GOT3 (cell line): ENCODE data around the gene SLC10A1.
A peak's percentile ranks its signal among the peaks of the same experiment; 100 is the strongest.
"Not testable (repeated sequence)": the region's sequence is repeated elsewhere in the genome, so short reads cannot be mapped to it uniquely, and the experiment has no call there.

ENCODE experiments used
- DNase-seq: peaks from one replicate; lab custom pipeline; 2025; ENCODE audit warnings: mixed read lengths; lab: John Stamatoyannopoulos, UW

The SLC10A1 gene

DNA sequence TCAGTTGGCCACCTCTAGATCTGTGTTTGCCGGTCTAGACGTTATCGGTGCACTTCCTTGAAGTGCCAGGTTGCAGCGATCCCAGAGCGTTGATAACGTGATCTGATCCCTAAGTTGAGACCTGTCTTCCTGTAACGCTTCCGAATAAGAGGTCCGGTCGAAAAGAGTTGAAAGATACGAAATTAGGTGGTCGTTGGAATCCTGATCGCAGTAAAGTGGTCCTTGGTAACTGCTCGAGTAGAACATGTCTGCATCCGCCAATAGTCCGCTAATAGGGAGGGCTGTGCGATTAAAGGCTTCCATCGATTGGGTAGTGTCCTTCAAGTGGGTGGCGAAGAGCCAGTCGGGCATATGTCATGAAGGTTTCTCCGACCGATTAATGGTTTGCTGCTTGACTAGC, 27.4 kb downstream of the SLC10A1 start:
- no peak for DNase-seq

DNA sequence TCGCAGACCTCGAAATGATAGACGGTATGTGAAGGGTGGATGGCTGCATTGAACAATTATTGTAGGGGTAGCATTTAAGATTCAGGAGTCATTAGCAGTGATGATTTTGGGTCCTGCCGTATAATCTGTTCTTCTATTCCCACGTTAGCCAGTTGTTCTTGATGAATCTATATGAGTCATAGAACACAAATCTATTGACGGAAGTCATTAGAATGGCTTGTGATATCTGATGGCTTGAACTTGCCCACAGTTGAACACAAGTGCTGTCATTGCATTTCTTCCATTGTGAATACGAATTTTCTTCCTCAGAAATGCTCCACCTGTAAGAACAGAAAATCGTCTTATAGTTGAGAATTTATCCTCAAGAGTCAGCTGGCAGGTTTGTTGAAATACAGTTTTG, 28.2 kb downstream of the SLC10A1 start:
- no peak for DNase-seq

- DNase-seq: peak; percentile 42
Observed at GRCh38 chr14:69767369-69767999, 29.6 kb downstream of the SLC10A1 start.

- DNase-seq: peak; percentile 74
Observed at GRCh38 chr14:69766984-69767368, 30.1 kb downstream of the SLC10A1 start, which contains the start of gene SRSF5. SRSF5 (plus strand) TSS chr14:69767142; CDS start chr14:69768157, 1,015 bp downstream.

- DNase-seq: no peak
Observed at GRCh38 chr14:69763761-69764510, 33.1 kb downstream of the SLC10A1 start.

DNA sequence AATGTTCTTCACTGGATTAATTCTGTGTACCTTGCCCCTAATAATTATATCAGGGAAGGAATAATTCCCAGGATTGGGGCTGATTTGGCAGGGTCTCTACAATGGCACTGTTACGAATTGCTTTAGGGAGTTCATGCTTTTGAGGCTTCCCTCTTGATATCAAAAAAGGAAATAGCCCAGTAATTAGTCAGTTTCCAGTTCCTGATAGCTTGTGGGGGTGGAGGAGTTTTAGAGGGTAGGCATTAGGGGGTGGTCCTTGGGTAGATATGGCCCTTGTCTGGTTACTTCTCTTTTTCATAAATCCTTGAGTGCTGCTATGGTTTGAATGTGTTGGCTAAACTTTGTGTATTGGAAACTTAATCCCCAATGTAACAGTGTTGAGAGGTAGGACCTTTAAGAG, 36.2 kb downstream of the SLC10A1 start:
- no peak for DNase-seq

- no peak for DNase-seq
Observed at GRCh38 chr14:69756298-69756697, 40.7 kb downstream of the SLC10A1 start.

DNA sequence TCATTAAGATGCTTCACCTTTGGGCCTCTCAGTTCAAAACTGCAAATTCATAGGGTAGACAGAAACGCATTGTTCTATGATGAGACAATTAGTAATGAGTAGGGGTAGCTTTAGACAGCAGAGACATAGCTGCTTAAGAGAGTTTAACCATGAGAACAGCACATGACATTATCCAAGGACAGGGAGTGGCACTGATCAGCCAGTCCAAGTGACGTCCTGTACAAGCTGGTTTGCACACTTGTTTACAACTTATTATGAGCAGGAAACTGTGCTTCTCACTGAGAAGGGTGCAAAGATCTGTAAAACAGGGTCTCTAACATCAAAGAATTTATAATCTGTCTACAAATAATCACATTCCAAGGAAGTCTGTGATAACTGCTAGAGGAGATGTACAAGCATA, 41.3 kb downstream of the SLC10A1 start:
- no peak for DNase-seq

GRCh38 chr14:69755296-69755695, 41.7 kb downstream of the SLC10A1 start:
- no peak for DNase-seq

- DNase-seq: no peak
Observed at GRCh38 chr14:69754487-69754886, 42.6 kb downstream of the SLC10A1 start.

DNA sequence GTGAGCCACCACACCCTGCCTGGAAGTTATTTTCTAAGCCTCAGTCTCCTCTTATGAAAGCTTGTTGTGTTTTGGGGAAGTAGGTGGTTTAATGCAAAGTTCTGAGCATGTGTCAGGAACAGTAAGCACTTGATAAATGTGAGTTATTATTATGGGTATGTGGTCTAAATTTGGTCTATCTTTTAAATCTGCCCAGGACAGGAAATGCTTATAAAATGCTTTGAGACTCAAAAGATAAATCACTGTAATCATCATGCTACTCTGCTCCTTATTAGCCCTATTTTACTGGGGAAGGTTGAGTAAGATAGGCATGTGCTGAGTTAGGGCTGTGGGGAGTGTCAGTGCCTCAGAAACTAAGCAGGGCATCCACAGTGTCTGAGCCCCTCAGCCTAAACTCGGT, 43.2 kb downstream of the SLC10A1 start:
- no peak for DNase-seq

- DNase-seq: no peak
Observed at GRCh38 chr14:69752773-69753172, 44.3 kb downstream of the SLC10A1 start.

DNA sequence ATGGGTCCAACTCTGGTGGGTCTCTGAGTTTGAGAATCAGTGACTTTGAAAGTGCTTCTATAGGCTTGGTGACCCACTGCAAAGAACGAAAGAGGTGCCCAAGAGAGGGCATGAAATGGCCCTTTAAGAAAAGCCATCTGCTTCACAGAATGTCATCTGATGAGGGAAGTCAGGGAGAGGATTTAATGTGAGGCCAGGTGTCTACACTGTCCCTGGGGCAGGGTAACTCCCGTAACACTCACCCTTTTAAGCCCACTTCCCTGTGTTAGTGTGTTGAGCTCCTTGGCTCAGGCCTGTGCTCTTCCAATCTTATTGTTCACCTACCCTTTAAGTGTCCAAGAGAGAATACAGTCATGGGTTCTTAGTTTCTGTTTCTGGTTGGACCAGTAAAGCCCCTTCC, 46.5 kb downstream of the SLC10A1 start:
- no peak for DNase-seq

DNA sequence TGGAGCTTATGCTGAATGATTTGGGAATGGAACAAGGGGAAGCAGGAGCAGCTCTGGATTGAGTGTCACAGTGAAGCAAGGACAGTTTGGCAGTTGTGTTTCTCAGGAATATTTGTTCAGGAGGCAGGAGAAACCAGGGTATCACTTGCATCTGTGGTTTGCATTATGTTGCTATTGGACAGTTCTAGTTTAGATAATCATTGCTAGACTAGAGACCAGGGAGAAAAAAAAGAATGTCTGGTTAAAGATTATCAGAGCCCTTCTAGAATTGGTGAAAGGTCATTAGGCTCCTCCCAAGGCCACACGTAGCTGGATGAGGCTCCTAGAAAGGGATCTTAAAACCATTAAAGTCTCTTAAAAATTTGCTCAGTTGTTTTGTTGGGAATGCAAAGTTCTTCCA, 47.1 kb downstream of the SLC10A1 start:
- no peak for DNase-seq

GRCh38 chr14:69741055-69741454, 56.0 kb downstream of the SLC10A1 start:
- DNase-seq: no peak

DNA sequence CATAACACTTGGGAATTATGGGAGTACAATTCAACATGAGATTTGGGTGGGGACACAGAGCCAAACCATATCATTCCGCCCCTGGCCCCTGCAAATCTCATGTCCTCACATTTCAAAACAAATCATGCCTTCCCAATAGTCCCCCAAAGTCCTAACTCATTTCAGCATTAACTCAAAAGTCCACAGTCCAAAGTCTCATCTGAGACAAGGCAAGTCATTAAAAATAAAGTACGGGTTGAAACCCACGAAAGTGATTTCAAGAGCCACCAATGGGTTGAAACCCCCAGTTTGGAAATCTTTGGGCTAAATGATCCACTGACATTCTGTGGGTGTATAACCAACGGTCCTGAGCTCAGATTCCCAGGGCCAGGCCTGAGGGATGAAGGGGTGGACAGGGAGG, 60.6 kb downstream of the SLC10A1 start:
- not testable (repeated sequence) for DNase-seq

DNA sequence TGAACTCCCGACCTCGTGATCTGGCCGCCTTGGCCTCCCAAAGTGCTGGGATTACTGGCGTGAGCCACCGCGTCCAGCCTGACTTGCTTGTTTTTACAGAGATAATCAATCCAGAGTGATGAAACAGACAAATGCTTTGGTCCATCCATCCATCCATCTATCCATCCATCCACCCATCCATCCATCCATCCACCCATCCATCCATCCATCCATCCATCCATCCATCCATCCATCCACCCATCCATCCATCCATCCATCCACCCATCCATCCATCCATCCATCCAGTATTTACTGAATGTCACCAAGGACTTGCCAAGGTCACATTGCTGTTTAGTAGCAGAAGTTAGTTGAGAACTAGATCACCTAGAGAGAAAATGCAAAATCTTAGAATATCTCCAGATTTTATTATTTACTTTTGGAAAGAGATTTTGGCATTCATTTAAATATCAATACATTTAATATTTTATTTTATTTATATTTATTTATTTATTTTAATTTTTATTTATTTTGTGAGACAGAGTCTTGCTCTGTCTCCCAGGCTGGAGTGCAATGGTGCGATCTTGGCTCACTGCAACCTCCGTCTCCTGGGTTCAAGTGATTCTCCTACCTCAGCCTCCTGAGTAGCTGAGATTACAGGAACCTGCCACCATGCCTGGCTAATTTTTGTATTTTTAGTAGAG, 65.0 kb downstream of the SLC10A1 start:
- not testable (repeated sequence) for DNase-seq

GRCh38 chr14:69727860-69728259, 69.2 kb downstream of the SLC10A1 start:
- DNase-seq: no peak

- peak; percentile 4 for DNase-seq
Observed at GRCh38 chr14:69726761-69727511, 70.1 kb downstream of the SLC10A1 start.
